Stimulated activated CD8-positive, alpha-beta memory T cell treated with anti-CD3 and anti-CD28 coated beads, Interleukin-4, amount 100 ng/mL, for 24 hours (primary cell): ENCODE measurements around the gene ATP1B3.
"Not testable (repeated sequence)": the region's sequence is repeated elsewhere in the genome, so short reads cannot be mapped to it uniquely, and the experiment has no call there.

Experiments
- DNase-seq: peaks from one replicate; pipeline ENCODE4 v3.0.0-alpha.2; 2020; ENCODE audit warnings: low read depth

The ATP1B3 gene

GRCh38 chr3:141860766-141861513, 15.5 kb upstream of the ATP1B3 start:
- DNase-seq: no peak

GRCh38 chr3:141862279-141862816, 14.1 kb upstream of the ATP1B3 start:
- DNase-seq: no peak

- no peak for DNase-seq
Measured at GRCh38 chr3:141863491-141863890, 13.0 kb upstream of the ATP1B3 start.

- no peak for DNase-seq
Measured at GRCh38 chr3:141864281-141864970, 12.0 kb upstream of the ATP1B3 start.

GRCh38 chr3:141865101-141865500, 11.3 kb upstream of the ATP1B3 start:
- no peak for DNase-seq

GRCh38 chr3:141870091-141870687, 6.3 kb upstream of the ATP1B3 start:
- DNase-seq: no peak

- peak; percentile 72 for DNase-seq
Measured at GRCh38 chr3:141875374-141875892, 1.0 kb upstream of the ATP1B3 start.

GRCh38 chr3:141875893-141876380, 506 bp upstream of the ATP1B3 start:
- no peak for DNase-seq

- DNase-seq: peak; percentile 58
Measured at GRCh38 chr3:141876891-141877621, 613 bp downstream of the ATP1B3 start.

GRCh38 chr3:141877911-141878310, 1.5 kb downstream of the ATP1B3 start:
- DNase-seq: no peak

- no peak for DNase-seq
Measured at GRCh38 chr3:141878326-141878725, 1.9 kb downstream of the ATP1B3 start.

GRCh38 chr3:141878817-141879216, 2.4 kb downstream of the ATP1B3 start:
- no peak for DNase-seq

GRCh38 chr3:141881702-141882101, 5.3 kb downstream of the ATP1B3 start:
- no peak for DNase-seq

- DNase-seq: no peak
Measured at GRCh38 chr3:141887051-141887450, 10.6 kb downstream of the ATP1B3 start.

GRCh38 chr3:141888548-141888947, 12.1 kb downstream of the ATP1B3 start:
- DNase-seq: not testable (repeated sequence)

- no peak for DNase-seq
Measured at GRCh38 chr3:141894524-141895176, 18.2 kb downstream of the ATP1B3 start.

GRCh38 chr3:141895731-141896130, 19.3 kb downstream of the ATP1B3 start:
- no peak for DNase-seq

GRCh38 chr3:141898908-141899307, 22.5 kb downstream of the ATP1B3 start:
- DNase-seq: no peak

GRCh38 chr3:141900343-141900742, 23.9 kb downstream of the ATP1B3 start:
- DNase-seq: no peak

GRCh38 chr3:141901914-141902313, 25.5 kb downstream of the ATP1B3 start:
- DNase-seq: no peak

GRCh38 chr3:141904203-141904602, 27.8 kb downstream of the ATP1B3 start:
- DNase-seq: no peak
